Gastrocnemius medialis (tissue), 4 donors: Measurements from ENCODE around the gene GRPR. TPM values are rescaled to one million over a fixed set of nuclear protein-coding genes. Genes with fewer than 3 reads are reported as not detected.

ENCODE experiments used
- ATAC-seq, 2 donors: fragments of 150-250 bp; one replicate each; pipeline ENCODE4 v1.9.1; 2016
- DNase-seq, 2 donors: peaks; one replicate each; pipeline ENCODE4 v3.0.0-alpha.2; 2019
- H3K27ac ChIP-seq, 4 donors: fragments of 200-600 bp; sonication (generic); 1 replicate in 1 of 4; 2 replicates in 3 of 4; pipeline ENCODE4 v1.5.1; 2016 to 2018; ENCODE audit warnings: mild to moderate bottlenecking in 2 of 4, moderate library complexity in 1 of 4
- H3K27me3 ChIP-seq, 3 donors: fragments of 200-600 bp; sonication (generic) in 2 of 3; 1 replicate in 1 of 3; 2 replicates in 2 of 3; pipeline versions ENCODE4 v1.5.1 to v1.6.0; 2016 to 2019; ENCODE audit warnings: mild to moderate bottlenecking in 1 of 3, moderate library complexity in 1 of 3
- H3K36me3 ChIP-seq, 2 donors: fragments of 200-600 bp; sonication (generic) in 1 of 2; one replicate each; pipeline ENCODE4 v1.5.1; 2017 to 2018
- H3K4me1 ChIP-seq, 2 donors: fragments of 200-600 bp; sonication (generic) in 1 of 2; one replicate each; pipeline ENCODE4 v1.5.1; 2016 to 2017; ENCODE audit warnings: mild to moderate bottlenecking in 2 of 2
- H3K4me3 ChIP-seq, 4 donors: fragments of 200-600 bp; sonication (generic) in 3 of 4; 1 replicate in 1 of 4; 2 replicates in 3 of 4; pipeline ENCODE4 v1.5.1; 2016 to 2019; ENCODE audit warnings: mild to moderate bottlenecking in 2 of 4
- H3K9me3 ChIP-seq, 3 donors: fragments of 200-600 bp; sonication (generic) in 2 of 3; 1 replicate in 1 of 3; 2 replicates in 2 of 3; pipeline ENCODE4 v1.5.1; 2016 to 2019
- CTCF ChIP-seq, 5 experiments: fragments of 450-650 bp in 3 of 5; fragments of 200-600 bp in 2 of 5; sonication (generic) in 2 of 5; IDR thresholded peaks in 4 of 5; conservative IDR thresholded peaks in 1 of 5; 1 replicate in 4 of 5; 2 replicates in 1 of 5; pipeline ENCODE4 v1.5.1; 2016 to 2019; ENCODE audit warnings: antibody characterized with exemption in 5 of 5, mild to moderate bottlenecking in 3 of 5, moderate library complexity in 3 of 5
- POLR2A ChIP-seq, 2 donors: fragments of 450-650 bp; IDR thresholded peaks; one replicate each; pipeline ENCODE4 v1.6.1; 2017; ENCODE audit warnings: antibody characterized with exemption in 2 of 2, mild to moderate bottlenecking in 2 of 2, moderate library complexity in 2 of 2
- in situ Hi-C, 4 donors: fragments of 200-750 bp; cut with MboI; loops; one replicate each; pipeline versions ENCODE4 v1.15.0 to v1.8.0; 2017; ENCODE audit warnings: low sequenced_read_pairs in 4 of 4
- intact Hi-C: fragments of 100-400 bp; cut with DNase I; formaldehyde crosslinking; loops from one replicate; pipeline ENCODE4 v1.15.1; 2023; ENCODE audit warnings: low total_unique reads
- total RNA-seq, 4 donors: library from RNA; depleted of rRNA; stranded (reverse); fragments of >200 nt; gene quantifications; one replicate each; pipeline versions ENCODE4 v1.1.0 to v1.2.3, GENCODE V29; 2016

GRPR gene
- total RNA-seq, 4 donors from 2014 or later = not detected

- H3K4me1 ChIP-seq = no peaks in the 10 kb centered on the region
These were observed 39.0 kb downstream of the GRPR start for GRCh38 chrX:16162391-16162790.

GRCh38 chrX:16164748-16165147 is 41.4 kb downstream of the GRPR start:
- Histone ChIP-seq H3K27me3 (peaks cover 0 to 3% (median 0%) of the 10 kb centered on the region in 3 donors), H3K27ac (no peak overlapping the region), H3K4me1 (no peaks in the 10 kb centered on the region), H3K36me3 (no peaks in the 10 kb centered on the region), H3K4me3 (no peak overlapping the region), H3K9me3 (no peaks in the 10 kb centered on the region)
- TF ChIP-seq CTCF (IDR thresholded peaks at IDR 0.05 in 4 of 5, conservative IDR thresholded peaks at IDR 0.05 in 1 of 5) (no peak), POLR2A (IDR thresholded peaks at IDR 0.05) (no peak)
- DNase-seq (no peak), ATAC-seq (no peak)
- intact Hi-C loops (no loop called here), in situ Hi-C loops (no loop called here)

More at GRCh38 chrX:16162391-16162790, 39.0 kb downstream of the GRPR start:
- H3K27ac ChIP-seq = no peak overlapping the region
- in situ Hi-C loops (no loop called here), intact Hi-C loops (no loop called here)
- H3K4me3 ChIP-seq = no peak overlapping the region
- H3K36me3 ChIP-seq = no peaks in the 10 kb centered on the region
- H3K27me3 ChIP-seq = peaks cover 0 to 3% (median 0%) of the 10 kb centered on the region in 3 donors
- no peaks in the 10 kb centered on the region for H3K9me3 ChIP-seq
- no peak for TF ChIP-seq POLR2A (IDR thresholded peaks at IDR 0.05)
- TF ChIP-seq CTCF (IDR thresholded peaks at IDR 0.05 in 4 of 5, conservative IDR thresholded peaks at IDR 0.05 in 1 of 5) = no peak
- DNase-seq = no peak
- ATAC-seq = no peak

GRCh38 chrX:16167181-16167580 is 43.8 kb downstream of the GRPR start, which contains the start of gene MAGEB17:
Gene MAGEB17 (plus strand): TSS chrX:16167481. CDS start chrX:16170383, 2,902 bp downstream.
- intact Hi-C loops (no loop called here), in situ Hi-C loops (no loop called here)
- Histone ChIP-seq H3K4me1 (no peaks in the 10 kb centered on the region), H3K27ac (no peak within 1 kb of the TSS), H3K9me3 (no peaks in the 10 kb centered on the region), H3K4me3 (no peak within 1 kb of the TSS), H3K27me3 (no peaks in the 10 kb centered on the region), H3K36me3 (no peaks in the 10 kb centered on the region)
- no peak for TF ChIP-seq POLR2A (IDR thresholded peaks at IDR 0.05)
- no peak for TF ChIP-seq CTCF (IDR thresholded peaks at IDR 0.05 in 4 of 5, conservative IDR thresholded peaks at IDR 0.05 in 1 of 5)
- ATAC-seq (no peak), DNase-seq (no peak)

GRCh38 chrX:16171039-16171438 is 47.7 kb downstream of the GRPR start:
- ATAC-seq (no peak), DNase-seq (no peak)
- intact Hi-C loops = no loop called here
- peaks cover 0 to 4% (median 0%) of the 10 kb centered on the region in 3 donors for H3K27me3 ChIP-seq
- H3K9me3 ChIP-seq = no peaks in the 10 kb centered on the region
- no peaks in the 10 kb centered on the region for H3K36me3 ChIP-seq
- H3K4me1 ChIP-seq = no peaks in the 10 kb centered on the region
- TF ChIP-seq CTCF (IDR thresholded peaks at IDR 0.05 in 4 of 5, conservative IDR thresholded peaks at IDR 0.05 in 1 of 5) = no peak
- TF ChIP-seq POLR2A (IDR thresholded peaks at IDR 0.05) = no peak
- no peak overlapping the region for H3K4me3 ChIP-seq
- in situ Hi-C loops = no loop called here
- no peak overlapping the region for H3K27ac ChIP-seq

GRCh38 chrX:16171944-16172343 is 48.6 kb downstream of the GRPR start:
- in situ Hi-C loops = no loop called here
- intact Hi-C loops = no loop called here

More at GRCh38 chrX:16171944-16172343, 48.6 kb downstream of the GRPR start:
- Histone ChIP-seq H3K36me3 (no peaks in the 10 kb centered on the region), H3K27me3 (peaks cover 0 to 4% (median 0%) of the 10 kb centered on the region in 3 donors), H3K4me1 (no peaks in the 10 kb centered on the region), H3K4me3 (no peak overlapping the region), H3K9me3 (no peaks in the 10 kb centered on the region), H3K27ac (no peak overlapping the region)
- no peak for TF ChIP-seq CTCF (IDR thresholded peaks at IDR 0.05 in 4 of 5, conservative IDR thresholded peaks at IDR 0.05 in 1 of 5)
- TF ChIP-seq POLR2A (IDR thresholded peaks at IDR 0.05) = no peak
- DNase-seq (no peak), ATAC-seq (no peak)
